ENCODE data around the gene PWP2.
"Not testable (repeated sequence)": the region's sequence is repeated elsewhere in the genome, so short reads cannot be mapped to it uniquely, and the experiment has no call there.

PWP2 gene

GRCh38 chr21:44139787-44140551 lies 32.8 kb downstream of the PWP2 start:
- not testable (repeated sequence) for DNase-seq

GRCh38 chr21:44140552-44140932 lies 33.3 kb downstream of the PWP2 start:
- not testable (repeated sequence) for DNase-seq

GRCh38 chr21:44142470-44142869 lies 35.3 kb downstream of the PWP2 start:
- DNase-seq = not testable (repeated sequence)

- DNase-seq = not testable (repeated sequence)
These were observed 36.2 kb downstream of the PWP2 start for GRCh38 chr21:44143380-44143779.

GRCh38 chr21:44143996-44144395 lies 36.8 kb downstream of the PWP2 start:
- DNase-seq = not testable (repeated sequence)

- not testable (repeated sequence) for DNase-seq
These were observed 37.8 kb downstream of the PWP2 start for GRCh38 chr21:44144784-44145602.

GRCh38 chr21:44145616-44146015 lies 38.4 kb downstream of the PWP2 start:
- not testable (repeated sequence) for DNase-seq

GRCh38 chr21:44147108-44147507 lies 39.9 kb downstream of the PWP2 start:
- DNase-seq = not testable (repeated sequence)

- not testable (repeated sequence) for DNase-seq
These were observed 43.1 kb downstream of the PWP2 start for GRCh38 chr21:44150255-44150654.

GRCh38 chr21:44153214-44153888 lies 46.2 kb downstream of the PWP2 start:
- DNase-seq = not testable (repeated sequence)

GRCh38 chr21:44153889-44154228 lies 46.7 kb downstream of the PWP2 start:
- not testable (repeated sequence) for DNase-seq

GRCh38 chr21:44154816-44155230 lies 47.6 kb downstream of the PWP2 start:
- DNase-seq = not testable (repeated sequence)

- not testable (repeated sequence) for DNase-seq
These were observed 48.2 kb downstream of the PWP2 start for GRCh38 chr21:44155231-44155993.

- not testable (repeated sequence) for DNase-seq
These were observed 48.8 kb downstream of the PWP2 start for GRCh38 chr21:44155994-44156380.

- not testable (repeated sequence) for DNase-seq
These were observed 50.4 kb downstream of the PWP2 start for GRCh38 chr21:44157439-44158081.

GRCh38 chr21:44158082-44158468 lies 50.9 kb downstream of the PWP2 start:
- DNase-seq = not testable (repeated sequence)

GRCh38 chr21:44159349-44160297 lies 52.4 kb downstream of the PWP2 start:
- not testable (repeated sequence) for DNase-seq

- DNase-seq = not testable (repeated sequence)
These were observed 53.1 kb downstream of the PWP2 start for GRCh38 chr21:44160298-44160672.

GRCh38 chr21:44160821-44161220 lies 53.6 kb downstream of the PWP2 start:
- not testable (repeated sequence) for DNase-seq

- not testable (repeated sequence) for DNase-seq
These were observed 56.0 kb downstream of the PWP2 start for GRCh38 chr21:44163167-44163653.

- not testable (repeated sequence) for DNase-seq
These were observed 58.7 kb downstream of the PWP2 start for GRCh38 chr21:44165933-44166332.

Data from GF-D8 (cell line).